NCI-H146 (cell line): ENCODE data around the gene SAMD4A.

Experiments used
- DNase-seq: peaks from one replicate; lab custom pipeline; 2025; lab: John Stamatoyannopoulos, UW

The SAMD4A gene

GRCh38 chr14:54706769-54707168, 139.8 kb downstream of the SAMD4A start:
- no peak for DNase-seq

DNA sequence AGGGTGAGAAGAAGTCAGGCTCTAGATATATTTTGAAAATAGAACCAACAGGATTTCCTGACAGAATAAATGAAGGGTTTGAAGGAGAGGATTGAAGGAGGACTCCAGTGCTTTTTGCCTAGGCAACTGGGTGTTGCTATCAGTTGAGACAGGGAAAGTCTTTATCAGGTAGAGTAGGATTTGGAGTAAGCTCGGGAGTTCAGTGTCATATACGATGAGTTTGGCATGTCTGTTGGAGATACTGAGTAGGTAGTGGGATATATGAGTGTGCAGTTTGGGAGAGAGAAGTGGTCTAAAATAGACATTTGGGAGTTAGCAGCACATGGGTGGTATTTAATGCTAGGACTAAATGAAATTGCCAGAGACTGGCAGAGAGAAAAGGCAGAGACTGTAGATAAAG, 141.2 kb downstream of the SAMD4A start:
- DNase-seq, result no peak

- no peak for DNase-seq
These were observed 142.1 kb downstream of the SAMD4A start for GRCh38 chr14:54708982-54709381.

GRCh38 chr14:54709444-54709843, 142.5 kb downstream of the SAMD4A start:
- no peak for DNase-seq

DNA sequence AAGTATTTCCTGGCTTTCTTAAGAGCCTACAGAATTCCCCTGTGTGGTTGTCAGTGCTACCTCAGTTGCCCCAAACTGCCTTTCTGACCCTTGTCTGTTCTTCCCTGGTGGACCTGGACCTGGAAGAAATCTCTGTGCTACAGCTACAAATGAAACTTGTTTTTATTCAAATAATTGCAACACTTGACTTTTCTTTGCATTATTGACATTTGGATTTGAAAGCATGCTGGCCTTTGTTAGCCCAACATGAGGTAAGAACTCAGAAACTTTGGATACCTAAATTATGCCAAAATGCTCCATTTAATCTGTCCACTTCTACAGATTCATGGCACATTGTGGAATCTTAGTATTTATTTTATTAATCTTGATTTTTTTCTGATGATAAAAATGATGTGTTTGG, 142.9 kb downstream of the SAMD4A start:
- DNase-seq, result no peak

GRCh38 chr14:54711312-54711711, 144.4 kb downstream of the SAMD4A start:
- no peak for DNase-seq

GRCh38 chr14:54711812-54712464, 145.0 kb downstream of the SAMD4A start:
- DNase-seq, result no peak

DNA sequence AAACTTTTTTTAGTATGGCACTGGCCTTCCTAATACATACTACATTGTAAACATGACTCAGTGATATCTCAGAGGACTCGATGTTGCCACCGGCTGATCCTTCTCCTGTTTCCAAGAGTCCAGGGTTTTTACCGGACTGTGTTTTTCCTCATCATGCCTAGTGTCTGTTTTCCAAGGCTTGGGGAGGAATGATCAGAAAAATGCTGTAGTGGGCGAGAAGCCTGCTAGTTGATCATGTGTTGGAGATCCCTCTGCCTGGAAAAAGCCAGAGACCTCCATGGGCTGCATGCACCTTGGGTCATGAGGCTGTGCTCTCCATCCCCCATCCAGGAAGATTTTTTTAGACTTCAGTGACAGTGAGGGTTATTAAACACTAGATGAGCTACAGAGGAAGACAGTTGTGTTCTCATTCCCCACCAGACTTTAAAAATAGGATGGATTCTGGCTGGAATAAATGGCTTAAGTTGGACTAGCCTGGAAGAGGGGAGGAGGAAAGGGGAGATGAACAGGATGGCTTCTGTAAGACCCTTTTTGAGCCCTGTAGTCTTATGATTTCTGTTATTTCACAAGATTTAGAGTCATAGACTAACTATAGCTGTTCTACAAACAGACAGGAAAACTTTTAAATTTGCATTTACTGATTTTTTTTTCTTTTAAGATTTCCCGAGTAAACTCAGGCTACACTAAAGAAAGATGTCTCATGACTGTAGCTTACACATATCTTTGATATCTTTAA, 145.7 kb downstream of the SAMD4A start:
- DNase-seq, result no peak

- DNase-seq, result no peak
These were observed 146.5 kb downstream of the SAMD4A start for GRCh38 chr14:54713379-54713778.

DNA sequence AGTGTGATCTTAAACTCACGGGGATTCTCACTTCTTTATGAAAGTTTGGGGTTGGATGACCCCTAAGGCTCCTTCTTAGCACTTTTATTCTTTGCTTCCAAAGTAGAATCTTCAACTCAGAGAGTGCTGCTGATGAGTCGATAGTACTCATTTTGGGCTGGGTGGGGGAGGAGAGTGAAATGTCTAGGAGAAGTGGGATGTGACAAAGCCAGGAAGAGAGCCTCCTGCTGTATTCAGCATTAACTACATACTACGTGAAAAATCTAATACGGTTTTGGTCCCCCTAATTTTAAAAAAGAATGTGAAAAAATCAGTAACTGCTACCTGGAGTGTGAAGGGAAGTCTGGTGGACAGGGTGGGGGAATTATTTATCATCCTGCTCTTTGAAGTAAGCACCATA, 148.3 kb downstream of the SAMD4A start:
- DNase-seq, result no peak

GRCh38 chr14:54715811-54716210, 148.9 kb downstream of the SAMD4A start:
- no peak for DNase-seq

- no peak for DNase-seq
These were observed 149.9 kb downstream of the SAMD4A start for GRCh38 chr14:54716862-54717261.

DNA sequence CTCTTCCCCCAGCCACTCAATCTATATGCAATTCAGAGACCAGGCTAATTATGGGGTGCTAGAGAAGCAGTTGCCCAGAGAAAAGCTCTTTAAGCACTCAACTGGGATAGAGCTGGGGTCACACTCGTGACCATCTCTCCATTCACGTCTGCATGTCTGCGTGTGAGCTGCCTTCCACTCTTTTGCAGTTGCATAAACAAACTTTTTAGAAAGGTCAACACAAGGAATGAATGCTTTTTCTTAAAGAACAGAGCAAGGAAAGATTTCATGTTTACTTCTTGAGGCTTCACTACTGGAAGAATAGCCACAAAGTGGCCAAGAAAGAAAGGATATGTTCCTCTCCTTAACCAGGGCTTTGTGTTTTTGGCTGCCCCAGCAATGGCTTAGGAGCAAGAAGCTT, 151.1 kb downstream of the SAMD4A start:
- DNase-seq, result no peak

DNA sequence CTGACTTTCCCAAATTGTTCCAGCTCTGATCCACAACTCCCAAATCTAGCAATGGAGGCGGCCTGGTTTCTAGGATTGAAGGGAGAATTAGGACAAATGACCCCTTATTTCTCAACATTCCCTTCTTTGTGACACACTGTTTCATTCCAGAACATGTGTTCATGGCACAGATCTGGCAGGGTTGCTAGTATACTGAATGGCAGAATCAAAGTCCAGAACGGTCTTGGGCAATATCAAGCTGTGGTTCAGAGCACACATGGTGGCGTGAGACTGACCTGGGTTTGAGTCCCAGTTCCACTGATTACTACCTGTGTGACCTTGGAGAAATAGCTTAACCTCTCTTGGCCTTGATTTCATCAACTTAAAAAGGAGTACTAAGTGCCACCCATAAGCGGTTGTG, 152.5 kb downstream of the SAMD4A start:
- DNase-seq, result no peak

DNA sequence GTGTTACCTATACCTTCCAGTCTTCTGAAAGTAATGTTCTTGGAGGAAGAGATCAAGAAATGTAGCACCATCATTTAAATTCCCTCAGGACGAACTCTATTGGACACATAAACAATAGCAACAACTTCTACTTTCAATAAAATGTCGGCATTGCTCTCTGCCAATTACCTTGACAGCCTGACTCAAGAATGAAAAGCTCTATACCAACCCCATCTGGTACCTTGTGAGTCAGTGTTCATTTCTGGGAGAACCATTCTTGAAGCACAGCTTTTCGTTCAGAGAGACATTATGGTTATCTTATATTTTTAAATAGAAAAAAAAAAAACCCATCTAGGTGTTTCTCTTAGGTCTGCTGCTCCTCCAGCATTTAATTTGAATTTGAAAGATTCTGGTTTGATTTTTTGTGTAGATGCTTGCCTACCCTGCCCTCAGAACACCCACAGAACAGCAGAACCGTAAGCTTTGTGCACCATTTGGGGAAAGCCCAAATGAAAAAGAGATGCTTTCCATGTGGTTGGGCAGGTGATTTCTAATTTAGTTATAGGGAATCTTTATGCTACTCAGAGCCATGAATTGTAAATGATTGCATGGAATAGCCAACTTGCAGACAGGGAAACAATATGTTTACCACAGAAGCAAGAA, 156.0 kb downstream of the SAMD4A start:
- DNase-seq, result no peak

DNA sequence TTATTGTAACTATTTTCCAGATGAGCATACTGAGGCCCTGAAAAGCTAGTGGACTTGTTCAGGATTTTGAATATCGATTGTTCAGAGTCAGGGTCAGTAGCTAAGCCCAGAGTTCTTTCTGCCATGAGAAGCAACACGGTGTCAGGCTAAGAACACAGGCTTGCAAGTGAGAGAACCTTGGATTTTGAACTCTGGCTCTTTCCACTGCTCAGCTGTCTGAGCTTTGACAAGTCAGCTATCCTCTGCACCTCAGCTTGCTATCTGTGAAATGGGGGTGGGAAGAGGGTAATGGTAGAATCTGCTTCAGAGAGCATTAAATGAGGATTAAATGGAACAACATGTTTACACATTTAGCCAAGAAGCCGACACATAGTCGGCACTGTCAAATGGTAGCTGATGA, 157.2 kb downstream of the SAMD4A start:
- DNase-seq, result no peak

GRCh38 chr14:54724676-54725325, 157.9 kb downstream of the SAMD4A start:
- DNase-seq, result no peak

DNA sequence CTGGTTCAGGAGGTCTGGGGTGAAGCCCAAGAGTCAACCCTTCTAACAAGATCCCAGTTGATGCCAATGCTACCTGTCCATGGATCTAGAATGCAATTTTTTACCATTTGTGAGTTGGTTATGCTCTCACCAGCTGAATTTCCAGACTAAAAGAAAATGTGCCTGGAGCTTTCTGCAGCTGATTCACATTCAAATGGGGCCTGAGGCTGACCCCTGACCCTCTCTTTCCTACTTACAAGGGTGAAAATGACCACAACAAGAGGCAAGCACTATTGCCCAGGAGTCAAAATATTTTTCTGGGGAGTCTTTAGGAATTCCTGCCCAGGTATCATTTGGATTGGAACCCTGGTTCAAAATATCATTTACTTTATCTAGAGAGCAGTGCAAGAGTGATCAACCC, 159.1 kb downstream of the SAMD4A start:
- no peak for DNase-seq

GRCh38 chr14:54727929-54728328, 161.0 kb downstream of the SAMD4A start:
- no peak for DNase-seq

DNA sequence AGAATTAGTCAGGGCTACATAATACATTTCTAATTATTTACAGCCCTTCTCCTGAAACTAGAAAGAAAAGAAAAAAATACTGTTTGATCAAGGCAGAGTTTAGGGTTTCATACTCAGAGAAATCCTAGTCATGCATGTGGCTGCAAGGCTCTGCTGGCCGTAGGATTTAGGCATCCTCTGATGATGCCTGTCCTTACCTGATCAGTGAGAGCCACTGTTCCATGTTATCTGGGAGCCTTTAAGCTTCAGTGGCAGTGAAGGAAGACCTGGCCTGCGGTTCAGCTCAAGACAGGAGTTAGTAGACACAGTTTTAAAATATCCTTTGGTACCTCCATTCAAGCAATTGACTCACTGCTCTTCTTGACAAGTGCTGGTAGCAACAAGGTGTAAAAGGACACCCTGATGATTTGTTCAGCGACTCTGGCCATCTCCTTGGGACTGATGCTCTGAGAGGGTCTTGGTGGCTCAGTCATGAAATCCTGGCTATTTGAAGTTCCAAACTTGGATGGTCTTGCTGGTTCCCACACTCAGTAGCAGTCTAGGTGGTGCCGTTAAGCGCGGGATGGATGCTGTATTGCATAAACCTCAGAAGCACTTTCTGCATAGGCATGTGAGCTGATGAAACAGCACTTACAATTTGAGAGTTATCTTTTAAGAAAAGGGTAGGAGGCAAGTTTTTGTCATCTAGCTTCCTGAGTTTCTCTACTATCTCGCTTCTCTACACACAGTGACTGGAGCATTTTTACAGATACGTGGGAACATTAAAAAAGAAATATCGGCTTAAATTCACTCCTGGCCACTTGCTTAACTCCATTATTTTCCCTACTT, 162.0 kb downstream of the SAMD4A start:
- DNase-seq, result no peak

DNA sequence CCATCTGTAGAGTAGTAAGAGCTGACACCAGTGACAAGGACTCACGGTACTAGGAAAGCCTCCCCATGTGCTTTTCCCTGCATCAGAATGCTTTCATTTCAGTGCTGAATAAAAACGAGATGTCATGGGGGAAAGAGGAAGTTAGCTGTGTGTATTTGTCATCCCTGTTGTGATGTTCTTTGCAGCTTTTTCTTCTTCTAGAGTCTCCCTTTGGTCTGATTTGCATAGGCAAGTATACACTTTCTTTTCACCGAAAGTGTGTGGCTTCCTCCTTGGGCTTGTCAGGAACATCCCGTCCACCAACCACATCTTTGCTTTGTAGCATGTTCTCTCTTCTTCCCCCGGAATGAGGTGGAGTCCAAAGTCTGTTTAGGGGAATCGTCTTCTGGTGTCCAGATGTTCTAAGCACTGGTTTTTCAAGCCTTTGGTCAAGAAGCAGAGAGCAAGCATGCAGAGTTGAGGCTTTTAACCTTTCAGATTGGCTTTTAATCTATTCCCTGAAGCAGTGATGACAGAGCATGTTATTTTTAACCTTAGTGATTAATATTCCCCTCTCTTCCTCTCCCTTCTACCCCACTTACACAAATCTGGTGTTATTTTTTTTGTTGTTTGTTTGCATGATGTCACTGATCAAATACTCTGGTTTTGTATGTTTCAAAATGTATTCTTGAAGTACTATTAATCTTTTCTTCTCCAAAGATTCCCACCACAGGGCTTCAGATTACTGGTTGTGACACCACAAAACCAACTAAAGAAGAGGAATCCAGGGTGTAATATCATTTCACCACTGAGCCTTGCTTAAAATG, 163.4 kb downstream of the SAMD4A start:
- DNase-seq, result no peak
